DMS153 treated with DMSO at 0.1 percent for 48 hours (cell line): ENCODE data around the gene SLC6A13.
"Not testable (repeated sequence)": the region's sequence is repeated elsewhere in the genome, so short reads cannot be mapped to it uniquely, and the experiment has no call there.

ENCODE experiments used
- DNase-seq: peaks from one replicate; lab custom pipeline; 2025; ENCODE audit not compliant: unreplicated experiment; lab: John Stamatoyannopoulos, UW

SLC6A13 gene

GRCh38 chr12:265096-265495, 2.5 kb upstream of the SLC6A13 start:
- no peak for DNase-seq

GRCh38 chr12:264269-264668, 1.6 kb upstream of the SLC6A13 start:
- DNase-seq = no peak

GRCh38 chr12:263574-263973, 938 bp upstream of the SLC6A13 start:
- DNase-seq = no peak

- DNase-seq = no peak
Observed at GRCh38 chr12:262113-262512, 523 bp downstream of the SLC6A13 start.

GRCh38 chr12:257521-258321, 4.9 kb downstream of the SLC6A13 start:
- DNase-seq = no peak

- DNase-seq = no peak
Observed at GRCh38 chr12:256958-257357, 5.7 kb downstream of the SLC6A13 start.

- no peak for DNase-seq
Observed at GRCh38 chr12:256225-256624, 6.4 kb downstream of the SLC6A13 start.

GRCh38 chr12:254912-255311, 7.7 kb downstream of the SLC6A13 start:
- DNase-seq = no peak

- no peak for DNase-seq
Observed at GRCh38 chr12:254039-254438, 8.6 kb downstream of the SLC6A13 start.

GRCh38 chr12:253116-253831, 9.4 kb downstream of the SLC6A13 start:
- DNase-seq = no peak

GRCh38 chr12:252636-253035, 10.0 kb downstream of the SLC6A13 start:
- no peak for DNase-seq

GRCh38 chr12:247271-247670, 15.4 kb downstream of the SLC6A13 start:
- no peak for DNase-seq

- DNase-seq = no peak
Observed at GRCh38 chr12:243381-243780, 19.3 kb downstream of the SLC6A13 start.

- no peak for DNase-seq
Observed at GRCh38 chr12:242496-242895, 20.1 kb downstream of the SLC6A13 start.

GRCh38 chr12:241266-241665, 21.4 kb downstream of the SLC6A13 start:
- DNase-seq = no peak

- DNase-seq = no peak
Observed at GRCh38 chr12:240566-240965, 22.1 kb downstream of the SLC6A13 start.

GRCh38 chr12:238736-239398, 23.8 kb downstream of the SLC6A13 start:
- no peak for DNase-seq

- no peak for DNase-seq
Observed at GRCh38 chr12:238116-238515, 24.5 kb downstream of the SLC6A13 start.

- no peak for DNase-seq
Observed at GRCh38 chr12:237026-237815, 25.4 kb downstream of the SLC6A13 start.

GRCh38 chr12:236445-236844, 26.2 kb downstream of the SLC6A13 start:
- no peak for DNase-seq

- DNase-seq = not testable (repeated sequence)
Observed at GRCh38 chr12:235967-236366, 26.7 kb downstream of the SLC6A13 start.
